ENCODE results near the gene CMPK1. TPM values are rescaled to one million over a fixed set of nuclear protein-coding genes. Genes with fewer than 3 reads are reported as not detected.

CMPK1 gene
- total RNA-seq, 8 experiments from 2014 or later, result 48.8 to 67.5 (median 57.5) TPM

DNA sequence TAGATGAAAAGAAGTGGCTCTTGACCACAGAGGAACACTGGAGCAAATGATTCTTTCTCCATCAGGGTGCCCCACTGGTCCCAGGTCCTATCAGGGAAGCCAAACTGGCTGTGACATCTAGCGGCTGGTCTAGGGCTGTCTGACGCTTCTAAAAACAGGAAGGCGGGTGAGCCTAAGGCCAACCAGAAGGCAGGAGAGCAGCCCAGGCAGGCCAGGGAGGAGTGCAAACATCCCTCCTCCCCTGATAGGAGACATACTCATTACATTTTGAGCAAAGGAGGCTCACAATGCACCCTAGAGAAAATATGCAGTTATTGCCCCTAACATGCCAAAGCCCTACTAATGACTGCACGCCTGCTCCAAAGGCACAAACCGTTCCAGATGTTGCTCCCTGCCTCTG is 72.1 kb downstream of the CMPK1 start:
- ATAC-seq (replicated peaks in 6 of 8), result peak in 3 of 8 experiments; percentile 64 to 83 (median 68)
- in situ Hi-C loops (cut with MboI; ENCODE audit: low pct_unique_long_range_greater_than_20kb in 2 of 9, low sequenced_read_pairs in 9 of 9, unreplicated experiment in 9 of 9), result loop anchor here in 2 of 9 experiments (25.0 kb wide), 1 partner anchor 218 kb away; the partner anchor contains the start of gene PDZK1IP1 (in 2 of the 2)
- no peak overlapping the region for H3K27ac ChIP-seq
- H3K4me1 ChIP-seq (replicated peaks in 1 of 2), result no peaks in the 10 kb centered on the region
- H3K4me3 ChIP-seq, result no peak overlapping the region
- WGBS, 10 experiments, result 10 to 82% (median 72%) methylated on average over 1 to 5 of the region's 5 CpGs; no CpG with 5 or more reads in 4 of the 10 experiments

DNA sequence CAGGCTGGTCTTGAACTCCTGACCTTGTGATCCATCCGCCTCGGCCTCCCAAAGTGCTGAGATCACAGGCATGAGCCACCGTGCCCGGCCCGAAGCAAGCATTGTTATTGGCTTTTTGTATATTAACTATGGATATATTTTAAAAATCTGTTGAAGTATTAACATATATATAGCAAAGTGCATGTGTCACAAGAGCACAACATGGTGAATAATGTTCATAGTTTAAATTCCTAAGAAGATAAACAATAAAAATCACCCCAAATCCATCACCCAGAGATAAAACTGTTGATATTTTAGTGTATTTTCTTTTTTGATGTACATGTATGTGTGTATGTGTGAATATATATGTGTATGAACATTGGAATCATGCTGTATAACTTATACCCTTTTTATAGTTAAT is 73.4 kb downstream of the CMPK1 start:
- Histone ChIP-seq H3K4me1 (replicated peaks in 1 of 2) (no peaks in the 10 kb centered on the region), H3K27ac (no peak overlapping the region), H3K4me3 (no peak overlapping the region)
- WGBS, 10 experiments, result 88 to 100% (median 92%) methylated on average over 1 to 5 of the region's 5 CpGs; no CpG with 5 or more reads in 4 of the 10 experiments
- ATAC-seq (replicated peaks in 6 of 8), result no peak
- in situ Hi-C loops (cut with MboI; ENCODE audit: low pct_unique_long_range_greater_than_20kb in 2 of 9, low sequenced_read_pairs in 9 of 9, unreplicated experiment in 9 of 9), result loop anchor here in 2 of 9 experiments (25.0 kb wide), 1 partner anchor 220 kb away; the partner anchor contains the start of gene PDZK1IP1 (in 2 of the 2)

GRCh38 chr1:47407481-47407880 is 73.9 kb downstream of the CMPK1 start:
- in situ Hi-C loops (cut with MboI; ENCODE audit: low pct_unique_long_range_greater_than_20kb in 2 of 9, low sequenced_read_pairs in 9 of 9, unreplicated experiment in 9 of 9), result loop anchor here in 2 of 9 experiments (25.0 kb wide), 1 partner anchor 220 kb away; the partner anchor contains the start of gene PDZK1IP1 (in 2 of the 2)
- H3K27ac ChIP-seq, result no peak overlapping the region
- H3K4me1 ChIP-seq (replicated peaks in 1 of 2), result no peaks in the 10 kb centered on the region

DNA sequence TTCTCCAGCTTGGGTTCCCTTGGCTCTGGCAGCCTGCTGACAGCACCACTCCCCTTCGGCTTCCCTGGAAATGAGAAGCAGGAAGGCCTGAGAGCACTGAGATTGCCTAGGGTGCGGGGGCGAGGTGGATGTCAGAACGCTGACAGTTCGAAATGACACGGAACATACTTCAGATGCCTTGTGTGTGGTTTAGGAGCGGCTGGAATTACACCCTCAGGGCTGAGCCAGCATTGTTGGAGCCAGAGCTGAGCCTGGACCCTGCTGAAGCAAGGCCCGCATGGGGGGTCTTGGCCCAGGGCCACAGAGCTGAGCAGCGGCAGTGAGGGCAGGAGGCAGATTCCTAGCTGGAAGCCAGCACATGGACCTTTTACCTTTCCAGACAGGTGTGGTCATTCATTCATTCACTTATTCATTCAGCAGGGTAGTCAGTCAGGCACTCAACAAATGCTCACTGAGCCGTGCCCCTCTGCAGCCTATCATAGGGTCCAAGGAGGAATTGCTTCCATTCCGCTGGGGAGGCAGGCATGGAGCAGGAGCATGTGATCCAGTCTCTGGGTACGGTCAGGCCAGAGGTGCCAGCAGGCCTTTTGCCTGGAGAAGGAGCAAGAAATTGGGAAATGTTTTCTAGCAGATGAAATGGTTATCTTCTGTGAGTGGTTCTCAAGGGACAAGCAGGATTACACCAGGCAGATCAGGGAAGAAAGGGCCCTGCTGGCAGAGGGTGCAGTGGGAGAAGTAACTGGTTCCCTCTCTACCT is 75.9 kb downstream of the CMPK1 start:
- peak in 3 of 8 experiments; percentile 22 to 62 (median 51) for ATAC-seq (replicated peaks in 6 of 8)
- Histone ChIP-seq H3K4me1 (replicated peaks in 1 of 2) (no peaks in the 10 kb centered on the region), H3K4me3 (no peak overlapping the region), H3K27ac (no peak overlapping the region)
- 20 to 92% (median 72%) methylated on average over 1 to 11 of the region's 12 CpGs; no CpG with 5 or more reads in 4 of the 10 experiments for WGBS, 10 experiments
- in situ Hi-C loops (cut with MboI; ENCODE audit: low pct_unique_long_range_greater_than_20kb in 2 of 9, low sequenced_read_pairs in 9 of 9, unreplicated experiment in 9 of 9), result loop anchor here in 2 of 9 experiments (25.0 kb wide), 1 partner anchor 222 kb away; the partner anchor contains the start of gene PDZK1IP1 (in 2 of the 2)

More at GRCh38 chr1:47407481-47407880, 73.9 kb downstream of the CMPK1 start:
- 0 to 100% (median 50%) methylated on average over 1 to 3 of the region's 3 CpGs; no CpG with 5 or more reads in 2 of the 10 experiments for WGBS, 10 experiments
- no peak overlapping the region for H3K4me3 ChIP-seq
- peak in 3 of 8 experiments; percentile 16 to 36 (median 21) for ATAC-seq (replicated peaks in 6 of 8)

GRCh38 chr1:47410068-47410455 is 76.5 kb downstream of the CMPK1 start:
- WGBS, 10 experiments, result 15 to 83% (median 57%) methylated on average over 1 to 3 of the region's 3 CpGs; no CpG with 5 or more reads in 2 of the 10 experiments
- no peak overlapping the region for H3K27ac ChIP-seq
- no peak overlapping the region for H3K4me3 ChIP-seq
- no peak for ATAC-seq (replicated peaks in 6 of 8)
- in situ Hi-C loops (cut with MboI; ENCODE audit: low pct_unique_long_range_greater_than_20kb in 2 of 9, low sequenced_read_pairs in 9 of 9, unreplicated experiment in 9 of 9), result loop anchor here in 2 of 9 experiments (25.0 kb wide), 1 partner anchor 223 kb away; the partner anchor contains the start of gene PDZK1IP1 (in 2 of the 2)
- H3K4me1 ChIP-seq (replicated peaks in 1 of 2), result no peaks in the 10 kb centered on the region

- in situ Hi-C loops (cut with MboI; ENCODE audit: low pct_unique_long_range_greater_than_20kb in 2 of 9, low sequenced_read_pairs in 9 of 9, unreplicated experiment in 9 of 9), result loop anchor here in 2 of 9 experiments (25.0 kb wide), 1 partner anchor 224 kb away; the partner anchor contains the start of gene PDZK1IP1 (in 2 of the 2)
- WGBS, 10 experiments, result 19 to 100% (median 60%) methylated on average over 1 to 2 of the region's 2 CpGs; no CpG with 5 or more reads in 3 of the 10 experiments
- Histone ChIP-seq H3K4me1 (replicated peaks in 1 of 2) (no peaks in the 10 kb centered on the region), H3K27ac (no peak overlapping the region), H3K4me3 (no peak overlapping the region)
- ATAC-seq (replicated peaks in 6 of 8), result no peak
Measured at GRCh38 chr1:47411436-47411835, 77.8 kb downstream of the CMPK1 start.

DNA sequence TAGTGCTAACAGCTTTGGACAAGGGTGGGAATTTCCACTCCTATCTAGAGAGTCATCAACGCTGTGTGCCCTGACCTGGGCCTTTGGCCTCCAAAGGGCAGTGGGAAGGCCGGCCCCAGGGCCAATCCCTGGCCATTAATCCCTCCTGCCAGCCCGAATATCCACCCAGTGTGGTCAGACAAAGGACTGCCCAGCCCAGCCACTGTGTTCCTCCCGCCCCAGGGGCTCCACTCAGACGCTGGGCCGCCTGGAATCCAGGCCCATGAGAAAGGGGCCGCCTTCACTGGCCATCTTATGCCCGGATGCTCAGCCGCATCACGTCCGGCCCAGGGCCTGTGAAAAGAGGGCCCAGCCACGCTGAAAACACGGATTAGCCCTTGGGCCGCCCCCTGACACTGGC is 78.8 kb downstream of the CMPK1 start:
- Histone ChIP-seq H3K4me3 (no peak overlapping the region), H3K4me1 (replicated peaks in 1 of 2) (no peaks in the 10 kb centered on the region), H3K27ac (no peak overlapping the region)
- no peak for ATAC-seq (replicated peaks in 6 of 8)
- WGBS, 10 experiments, result 83 to 92% methylated on average over 1 to 2 of the region's 14 CpGs; no CpG with 5 or more reads in 8 of the 10 experiments
- in situ Hi-C loops (cut with MboI; ENCODE audit: low pct_unique_long_range_greater_than_20kb in 2 of 9, low sequenced_read_pairs in 9 of 9, unreplicated experiment in 9 of 9), result loop anchor here in 2 of 9 experiments (25.0 kb wide), 1 partner anchor 225 kb away; the partner anchor contains the start of gene PDZK1IP1 (in 2 of the 2)

- WGBS, 10 experiments, result 40 to 50% methylated on average over 1 to 2 of the region's 21 CpGs; no CpG with 5 or more reads in 8 of the 10 experiments
Measured at GRCh38 chr1:47415728-47416318, 82.2 kb downstream of the CMPK1 start, which contains the start of gene FOXE3. TSS of gene FOXE3 (plus strand) at chr1:47416285. CDS start at chr1:47416316, 31 bp downstream.

GRCh38 chr1:47416319-47417169 is 83.0 kb downstream of the CMPK1 start:
- peak; percentile 29 to 84 (median 52) for ATAC-seq (replicated peaks in 6 of 8)
- H3K4me3 ChIP-seq, result peak overlapping the region; percentile 17 to 28 (median 20)
- WGBS, 10 experiments, result 0 to 50% (median 2%) methylated on average over 2 to 40 of the region's 134 CpGs; no CpG with 5 or more reads in 6 of the 10 experiments
- in situ Hi-C loops (cut with MboI; ENCODE audit: low pct_unique_long_range_greater_than_20kb in 2 of 9, low sequenced_read_pairs in 9 of 9, unreplicated experiment in 9 of 9), result loop anchor here in 2 of 9 experiments (25.0 kb wide), 1 partner anchor 229 kb away; the partner anchor contains the start of gene PDZK1IP1 (in 2 of the 2)
- no peaks in the 10 kb centered on the region for H3K4me1 ChIP-seq (replicated peaks in 1 of 2)
- no peak overlapping the region for H3K27ac ChIP-seq

More at GRCh38 chr1:47415728-47416318, 82.2 kb downstream of the CMPK1 start, which contains the start of gene FOXE3:
- no peak for ATAC-seq (replicated peaks in 6 of 8)
- Histone ChIP-seq H3K4me3 (peak within 1 kb of the TSS; percentile 17 to 28 (median 20)), H3K27ac (no peak within 1 kb of the TSS), H3K4me1 (replicated peaks in 1 of 2) (no peaks in the 10 kb centered on the region)
- in situ Hi-C loops (cut with MboI; ENCODE audit: low pct_unique_long_range_greater_than_20kb in 2 of 9, low sequenced_read_pairs in 9 of 9, unreplicated experiment in 9 of 9), result loop anchor here in 2 of 9 experiments (25.0 kb wide), 1 partner anchor 229 kb away; the partner anchor contains the start of gene PDZK1IP1 (in 2 of the 2)

GRCh38 chr1:47417170-47418044 is 83.8 kb downstream of the CMPK1 start:
- Histone ChIP-seq H3K27ac (no peak overlapping the region), H3K4me3 (no peak overlapping the region), H3K4me1 (replicated peaks in 1 of 2) (no peaks in the 10 kb centered on the region)
- peak in 1 of 8 experiments; percentile 17 for ATAC-seq (replicated peaks in 6 of 8)
- 16 to 100% (median 54%) methylated on average over 1 to 17 of the region's 39 CpGs; no CpG with 5 or more reads in 4 of the 10 experiments for WGBS, 10 experiments
- in situ Hi-C loops (cut with MboI; ENCODE audit: low pct_unique_long_range_greater_than_20kb in 2 of 9, low sequenced_read_pairs in 9 of 9, unreplicated experiment in 9 of 9), result loop anchor here in 2 of 9 experiments (25.0 kb wide), 1 partner anchor 230 kb away; the partner anchor contains the start of gene PDZK1IP1 (in 2 of the 2)

- in situ Hi-C loops (cut with MboI; ENCODE audit: low pct_unique_long_range_greater_than_20kb in 2 of 9, low sequenced_read_pairs in 9 of 9, unreplicated experiment in 9 of 9), result loop anchor here in 2 of 9 experiments (25.0 kb wide), 1 partner anchor 231 kb away; the partner anchor contains the start of gene PDZK1IP1 (in 2 of the 2)
- no peak overlapping the region for H3K4me3 ChIP-seq
- no peaks in the 10 kb centered on the region for H3K4me1 ChIP-seq (replicated peaks in 1 of 2)
- H3K27ac ChIP-seq, result no peak overlapping the region
- no peak for ATAC-seq (replicated peaks in 6 of 8)
- WGBS, 10 experiments, result 63 to 100% (median 80%) methylated on average over 1 to 2 of the region's 2 CpGs; no CpG with 5 or more reads in 5 of the 10 experiments
Measured at GRCh38 chr1:47418122-47418521, 84.5 kb downstream of the CMPK1 start.

All from motor neuron (in vitro differentiated cells).